GM18519 (cell line): ENCODE results near the gene GALNT17.

Experiments
- ATAC-seq: cut with Tn5 transposase; IDR thresholded peaks from one replicate; pipeline ENCODE4 v1.9.1; 2021; ENCODE audit warnings: mild to moderate bottlenecking, moderate library complexity; ENCODE audit not compliant: unreplicated experiment, low FRiP score

The GALNT17 gene

GRCh38 chr7:71272509-71273490 lies 140.9 kb downstream of the GALNT17 start:
- ATAC-seq = no peak

DNA sequence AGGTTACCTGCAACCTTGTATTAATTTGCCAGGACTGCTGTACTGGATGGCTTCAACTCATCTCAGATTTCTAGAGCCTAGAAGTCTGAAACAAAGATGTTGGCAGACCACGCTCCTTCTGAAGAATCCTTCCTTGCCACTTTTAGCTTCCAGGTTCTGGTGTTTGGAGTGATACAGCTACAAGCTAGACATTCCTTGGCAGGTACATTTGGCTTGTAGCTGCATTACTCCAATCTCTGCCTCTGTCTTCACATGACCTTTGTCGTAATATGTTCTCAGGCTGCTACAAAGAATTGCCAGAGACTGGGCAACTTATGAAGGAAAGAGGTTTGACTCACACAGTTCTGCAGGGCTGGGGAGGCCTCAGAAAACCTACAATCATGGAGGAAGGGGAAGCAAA lies 146.3 kb downstream of the GALNT17 start:
- ATAC-seq = no peak

DNA sequence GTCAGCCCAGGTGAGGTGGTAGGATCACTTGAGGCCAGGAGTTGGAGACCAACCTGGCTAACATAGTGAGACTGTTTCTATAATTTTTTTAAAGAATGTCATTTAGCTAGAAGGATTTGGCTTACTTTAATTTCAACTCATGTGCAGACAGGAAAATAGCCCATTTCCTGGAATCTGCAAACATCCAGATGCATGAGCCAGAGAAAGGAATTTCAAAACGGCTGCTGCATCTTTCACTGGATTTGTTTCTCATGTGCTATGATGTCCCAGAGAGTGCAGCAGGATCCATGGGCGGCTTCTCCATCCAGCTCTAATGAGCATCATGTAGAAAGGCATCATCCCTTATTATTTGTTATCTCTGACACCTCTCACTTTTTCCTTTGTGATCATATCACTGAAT lies 149.3 kb downstream of the GALNT17 start:
- ATAC-seq = no peak

DNA sequence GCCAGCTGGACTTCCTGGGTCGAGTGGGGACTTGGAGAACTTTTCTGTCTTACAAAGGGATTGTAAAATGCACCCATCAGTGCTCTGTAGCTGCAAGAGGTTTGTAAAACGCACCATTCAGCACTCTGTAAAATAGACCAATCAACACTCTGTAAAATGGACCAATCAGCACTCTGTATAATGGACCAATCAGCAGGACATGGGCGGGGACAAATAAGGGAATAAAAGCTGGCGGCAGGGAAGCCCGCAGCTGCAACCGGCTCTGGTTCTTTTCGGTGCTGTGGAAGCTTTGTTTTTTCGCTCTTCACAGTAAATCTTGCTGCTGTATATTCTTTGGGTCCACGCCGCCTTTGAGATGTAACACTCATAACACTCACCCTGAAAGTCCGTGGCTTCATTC lies 151.9 kb downstream of the GALNT17 start:
- no peak for ATAC-seq

- ATAC-seq = no peak
These were observed 153.7 kb downstream of the GALNT17 start for GRCh38 chr7:71285571-71286145.

- ATAC-seq = no peak
These were observed 154.4 kb downstream of the GALNT17 start for GRCh38 chr7:71286336-71286735.

DNA sequence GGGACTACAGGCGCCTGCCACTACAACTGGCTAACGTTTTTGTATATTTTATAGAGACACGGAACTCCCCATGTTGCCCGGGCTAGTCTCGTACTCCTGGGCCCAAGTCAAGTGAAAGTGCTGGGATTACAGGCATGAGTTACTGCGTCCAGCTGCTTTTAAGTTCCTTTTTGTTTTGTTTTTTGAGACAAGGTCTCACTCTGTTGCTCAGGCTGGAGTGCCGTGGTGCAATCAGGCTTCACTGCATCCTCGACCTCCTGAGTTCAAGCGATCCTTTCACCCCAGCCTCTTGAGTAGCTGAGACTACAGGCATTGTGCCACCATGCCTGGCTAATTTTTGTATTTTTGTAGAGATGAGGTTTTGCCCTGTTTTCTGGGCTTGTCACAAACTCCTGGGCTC lies 155.0 kb downstream of the GALNT17 start:
- ATAC-seq = no peak

DNA sequence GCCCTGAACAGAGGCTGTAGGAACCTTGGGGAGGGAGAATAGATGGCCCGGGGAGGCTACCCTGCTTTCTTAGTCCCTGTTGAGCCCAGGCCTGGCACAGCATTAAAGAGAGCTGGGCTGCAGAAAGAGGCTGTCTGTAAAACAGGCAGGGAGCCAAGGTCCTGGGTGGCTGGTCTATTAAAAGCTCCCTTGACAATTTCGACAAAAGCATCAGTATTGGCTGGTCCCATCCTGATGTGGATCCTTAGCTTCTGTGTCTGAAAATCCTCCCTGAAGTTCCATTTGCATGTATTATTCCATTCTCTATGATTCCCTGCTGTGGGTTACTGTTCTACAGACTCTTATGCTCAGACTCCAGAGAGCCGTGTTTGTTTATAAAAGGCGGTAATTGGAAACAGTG lies 158.5 kb downstream of the GALNT17 start:
- ATAC-seq = no peak

GRCh38 chr7:71298378-71298777 lies 166.4 kb downstream of the GALNT17 start:
- no peak for ATAC-seq

GRCh38 chr7:71300086-71300485 lies 168.1 kb downstream of the GALNT17 start:
- ATAC-seq = no peak

- no peak for ATAC-seq
These were observed 168.7 kb downstream of the GALNT17 start for GRCh38 chr7:71300603-71301002.

DNA sequence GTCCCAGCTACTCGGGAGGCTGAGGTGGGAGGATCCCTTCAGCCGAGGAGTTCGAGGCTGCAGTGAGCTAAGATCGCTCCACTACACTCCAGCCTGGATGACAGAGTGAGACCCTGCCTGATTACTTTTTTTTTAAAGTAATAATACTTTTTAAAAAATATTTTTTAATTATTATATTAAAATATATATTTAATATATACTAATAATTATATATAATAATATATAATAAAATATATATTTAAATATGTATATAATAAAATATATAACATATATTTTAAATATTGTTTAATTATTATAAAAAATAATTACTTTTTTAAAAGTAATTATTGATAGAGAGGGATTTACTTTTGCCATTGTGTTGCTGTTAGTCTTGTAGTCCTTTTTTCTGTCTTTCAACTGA lies 169.2 kb downstream of the GALNT17 start:
- ATAC-seq = no peak

GRCh38 chr7:71303566-71303965 lies 171.6 kb downstream of the GALNT17 start:
- no peak for ATAC-seq

DNA sequence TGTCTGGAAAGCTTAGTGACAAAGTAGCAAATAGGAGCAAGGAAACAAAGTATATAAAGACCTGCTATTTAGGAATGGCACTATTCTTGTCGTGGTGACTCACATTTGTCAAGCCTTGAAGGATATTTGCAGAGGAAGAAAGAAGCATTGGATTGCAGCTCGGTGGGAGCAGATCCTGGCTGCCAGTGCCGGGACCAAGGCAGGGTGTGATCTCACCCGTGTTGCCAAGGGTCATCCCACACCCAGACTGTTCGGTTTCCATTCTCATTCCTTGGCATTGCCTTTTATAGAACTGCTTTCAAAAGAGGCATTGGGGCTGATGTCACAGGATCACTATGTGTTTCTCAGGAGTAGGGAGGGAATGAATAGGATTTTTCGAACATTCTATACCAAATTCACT lies 176.2 kb downstream of the GALNT17 start:
- ATAC-seq = no peak

GRCh38 chr7:71311576-71311975 lies 179.6 kb downstream of the GALNT17 start:
- no peak for ATAC-seq

GRCh38 chr7:71312755-71313490 lies 181.0 kb downstream of the GALNT17 start:
- ATAC-seq = no peak

GRCh38 chr7:71313553-71313952 lies 181.6 kb downstream of the GALNT17 start:
- ATAC-seq = no peak

DNA sequence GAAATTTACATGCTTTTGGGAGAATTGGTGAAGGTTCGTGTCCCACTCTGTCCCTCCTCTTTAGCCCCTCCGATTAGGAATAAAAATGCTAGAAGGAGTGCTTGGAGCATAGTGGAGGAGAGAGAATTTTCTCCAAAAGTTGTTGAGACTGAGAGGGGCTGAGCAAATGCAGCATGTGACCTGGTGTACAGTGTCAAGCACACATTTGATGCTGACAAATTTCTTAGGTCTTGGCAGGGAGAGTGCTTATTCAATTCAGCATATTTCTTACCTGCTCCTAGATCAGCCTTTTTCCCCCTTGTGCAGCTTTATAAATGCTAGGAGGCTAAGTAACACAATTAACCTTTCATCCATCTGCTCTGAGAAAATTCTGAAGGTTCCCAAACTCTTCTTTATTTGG lies 189.0 kb downstream of the GALNT17 start:
- ATAC-seq = no peak

GRCh38 chr7:71322201-71322600 lies 190.3 kb downstream of the GALNT17 start:
- no peak for ATAC-seq

GRCh38 chr7:71323726-71324125 lies 191.8 kb downstream of the GALNT17 start:
- ATAC-seq = no peak

DNA sequence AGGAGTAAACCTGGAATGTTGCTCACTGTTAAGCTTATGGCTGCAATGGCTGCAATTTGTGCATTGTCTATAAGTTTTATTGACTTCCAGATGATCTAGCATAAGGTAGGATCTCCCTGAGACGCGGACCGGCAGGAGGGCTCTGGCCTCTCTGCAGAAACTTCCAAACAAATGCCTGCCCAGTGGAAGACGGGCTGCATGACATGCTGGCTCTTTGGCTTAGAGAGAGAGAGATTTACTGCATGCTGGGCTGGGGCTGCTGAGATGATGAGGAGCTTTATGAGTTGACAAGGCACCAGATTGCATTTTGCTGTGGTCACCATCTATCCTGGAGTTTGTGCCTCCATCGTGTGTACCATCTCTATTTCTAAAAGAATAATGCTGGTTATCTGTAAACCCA lies 193.2 kb downstream of the GALNT17 start:
- no peak for ATAC-seq
